Stimulated activated CD4-positive, alpha-beta T cell treated with anti-CD3 and anti-CD28 coated beads, TNF-alpha, amount 100 ng/mL, for 24 hours (primary cell): ENCODE measurements around the gene XRCC4.
"Not testable (repeated sequence)": the region's sequence is repeated elsewhere in the genome, so short reads cannot be mapped to it uniquely, and the experiment has no call there.

ENCODE experiments used
- DNase-seq, 3 experiments: peaks; one replicate each; pipeline ENCODE4 v3.0.0-alpha.2; 2020; ENCODE audit warnings: low read depth in 3 of 3

The XRCC4 gene

DNA sequence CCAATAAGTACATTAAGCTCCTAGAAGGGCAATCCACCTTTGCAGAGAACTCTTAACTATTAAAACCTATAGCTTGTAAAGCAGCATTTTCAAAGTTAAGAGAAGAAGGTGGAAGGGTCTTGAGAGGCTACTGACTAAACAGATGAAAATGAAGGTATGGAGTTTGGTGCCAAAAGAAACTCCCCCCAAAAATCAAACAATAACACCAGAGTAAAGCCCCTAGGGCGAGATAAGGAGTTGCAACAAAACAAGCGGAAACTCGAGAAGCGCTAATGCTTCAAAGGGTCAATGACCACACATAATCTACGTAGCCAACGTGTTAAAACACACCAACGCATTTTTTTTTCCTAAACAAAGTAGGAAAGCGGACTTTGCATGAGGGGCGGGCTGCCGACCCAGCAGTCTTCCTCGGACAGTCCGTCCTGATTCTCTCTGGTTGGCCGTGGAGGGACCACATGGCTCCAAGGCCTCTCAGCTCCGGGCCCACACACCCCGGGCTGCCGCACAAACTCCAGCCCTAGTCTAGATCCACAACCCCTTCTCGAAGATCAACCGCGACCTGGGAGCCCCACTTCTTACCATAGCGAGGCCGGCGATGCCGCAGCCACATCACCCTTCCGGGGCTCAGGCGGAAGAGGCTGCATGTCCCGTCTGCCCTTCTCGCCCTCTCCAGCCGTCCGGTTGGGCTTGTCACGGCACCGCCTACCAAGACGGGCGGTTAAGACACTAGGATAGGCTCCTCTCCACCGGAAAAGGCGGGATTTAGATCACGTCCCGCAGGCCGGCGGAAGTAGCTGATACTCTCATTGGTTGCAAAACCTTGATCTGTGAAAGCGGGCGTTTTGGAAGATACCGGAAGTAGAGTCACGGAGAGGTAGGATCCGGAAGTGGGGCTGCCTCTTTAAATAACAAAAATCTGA is at the start of gene XRCC4, which contains the start of gene TMEM167A:
XRCC4 (plus strand) TSS at position 806 of the 920 bp plus-strand sequence. CDS start 27,373 bp downstream, outside the sequence.
TMEM167A (minus strand) TSS at position 653 of the 920 bp plus-strand sequence; CDS start at position 582, 71 bp downstream.
- DNase-seq, result peak; percentile 85 to 93 (median 89)

- no peak for DNase-seq
Observed at GRCh38 chr5:83029912-83030311, 47.4 kb upstream of the XRCC4 start.

GRCh38 chr5:83031381-83031780 is 46.0 kb upstream of the XRCC4 start:
- DNase-seq, result no peak

DNA sequence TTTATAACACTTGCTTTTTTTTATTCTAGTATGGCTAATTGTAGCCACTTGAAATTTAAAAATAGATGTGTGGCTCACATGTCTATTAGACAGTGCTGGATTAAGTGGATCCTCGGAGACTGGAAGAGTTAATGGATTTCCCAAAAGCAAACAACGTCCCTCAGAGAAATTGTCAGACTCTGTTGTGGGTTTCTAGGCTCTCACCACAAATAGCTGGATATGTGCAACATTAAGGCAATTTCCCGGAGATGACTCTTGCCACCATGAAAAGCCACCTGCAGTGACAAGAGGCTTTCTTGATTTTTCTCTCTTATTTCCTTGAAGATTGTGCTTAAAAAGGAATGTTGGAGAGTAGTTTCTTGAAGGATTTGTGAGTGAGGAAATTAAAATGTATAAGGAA is 43.3 kb upstream of the XRCC4 start:
- no peak for DNase-seq

GRCh38 chr5:83034528-83035207 is 42.7 kb upstream of the XRCC4 start:
- no peak for DNase-seq

DNA sequence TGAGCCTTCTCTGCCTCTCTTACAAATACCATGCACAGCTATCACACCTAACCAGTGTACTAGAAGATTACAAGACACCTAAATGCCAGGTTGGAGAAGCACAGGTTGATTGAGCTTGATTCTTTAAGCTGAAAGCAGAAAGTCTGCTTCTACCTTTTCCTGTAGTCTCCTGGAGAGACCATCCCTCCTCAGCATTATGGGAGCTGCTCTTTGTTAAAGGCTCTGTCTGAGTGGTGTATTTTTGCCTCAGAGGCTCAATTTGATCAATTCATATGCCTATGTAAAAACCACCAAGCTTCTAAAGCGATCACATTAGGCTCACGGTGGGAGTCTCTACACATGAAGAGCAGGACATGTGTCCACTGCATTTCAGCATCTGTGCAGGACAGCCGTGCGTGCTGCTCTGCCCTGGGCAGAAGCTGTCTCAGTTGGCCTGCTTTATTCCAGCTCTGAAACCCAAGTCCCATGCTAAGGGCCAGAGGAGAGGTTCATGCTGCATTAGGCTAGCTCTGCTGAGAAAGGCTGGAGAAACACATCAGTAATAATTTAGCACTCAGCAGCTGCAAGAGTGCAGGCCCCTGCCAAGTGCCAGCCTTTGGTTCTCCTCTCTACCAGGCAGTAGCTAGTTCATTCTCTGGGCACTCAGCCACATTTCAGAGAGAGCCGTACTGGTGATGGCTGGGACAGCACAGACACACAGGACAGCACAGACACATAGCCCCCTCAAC is 41.8 kb upstream of the XRCC4 start:
- no peak for DNase-seq

DNA sequence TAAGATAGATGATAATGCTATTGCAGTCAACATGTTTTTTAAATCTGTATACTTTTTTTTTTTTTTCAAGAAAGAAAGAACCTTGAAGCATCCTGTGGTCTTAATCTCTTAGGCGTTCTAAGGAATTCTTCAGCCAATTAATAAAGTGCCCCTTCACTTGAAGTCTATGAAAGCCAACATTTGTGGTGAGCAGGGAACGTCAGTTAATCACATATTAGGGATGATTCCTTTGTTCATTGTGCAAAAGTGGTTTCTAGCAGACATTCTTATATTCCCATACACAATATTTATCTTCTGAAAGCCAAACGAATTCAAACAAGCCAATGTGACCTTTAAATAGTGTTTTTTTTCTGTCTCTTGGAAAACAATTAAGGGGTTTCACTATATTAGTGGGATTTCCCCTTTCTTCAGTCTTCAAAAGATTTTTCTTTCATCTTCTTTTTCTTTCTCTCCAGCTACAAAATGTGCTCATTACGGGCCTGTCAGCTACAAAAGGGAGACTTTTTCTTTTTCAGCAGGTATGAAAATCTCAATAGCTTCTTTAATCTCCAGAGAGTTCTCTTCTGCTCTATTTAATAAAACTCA is 40.3 kb upstream of the XRCC4 start:
- DNase-seq, result no peak

GRCh38 chr5:83038924-83039323 is 38.4 kb upstream of the XRCC4 start:
- DNase-seq, result no peak

DNA sequence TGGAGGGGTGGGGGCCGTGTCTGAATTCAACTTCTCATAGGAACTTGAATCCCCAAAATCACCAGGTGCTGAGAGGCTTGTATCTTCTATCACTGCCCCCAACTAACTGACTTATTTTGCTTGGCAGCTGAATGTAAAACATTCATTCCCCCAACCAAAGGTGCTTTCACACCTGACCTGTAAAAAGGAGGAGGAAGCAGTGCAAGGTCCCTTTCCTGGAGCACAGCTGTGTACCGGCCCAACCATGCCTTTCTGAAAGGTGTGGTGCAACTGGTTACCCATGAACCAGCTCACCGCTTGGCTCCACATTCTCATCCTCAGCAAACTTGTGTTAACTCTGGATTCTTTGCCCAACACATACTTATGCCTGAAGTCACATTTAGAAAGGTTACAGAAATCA is 34.8 kb upstream of the XRCC4 start:
- DNase-seq, result no peak

GRCh38 chr5:83044926-83045325 is 32.4 kb upstream of the XRCC4 start:
- DNase-seq, result no peak

DNA sequence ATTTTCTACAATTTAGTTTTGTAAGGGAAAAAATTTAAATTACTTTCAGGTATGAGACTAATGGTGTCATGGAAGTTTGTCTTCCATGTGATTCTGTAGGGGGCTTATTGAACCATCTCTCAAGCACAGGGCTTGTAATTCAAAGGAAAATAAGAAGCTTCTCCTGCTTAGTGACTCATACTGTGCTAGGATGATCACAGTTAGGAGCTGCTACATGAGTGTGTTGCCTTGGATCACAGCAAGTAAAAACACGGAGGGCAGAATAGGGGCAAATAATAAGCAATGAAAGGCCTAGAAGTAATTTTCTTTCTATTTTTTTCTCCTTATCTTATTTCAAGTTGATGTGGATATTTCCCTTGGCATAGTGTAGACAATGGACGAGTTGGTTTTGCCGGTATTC is 29.1 kb upstream of the XRCC4 start:
- DNase-seq, result no peak

GRCh38 chr5:83048811-83049210 is 28.5 kb upstream of the XRCC4 start:
- DNase-seq, result no peak

DNA sequence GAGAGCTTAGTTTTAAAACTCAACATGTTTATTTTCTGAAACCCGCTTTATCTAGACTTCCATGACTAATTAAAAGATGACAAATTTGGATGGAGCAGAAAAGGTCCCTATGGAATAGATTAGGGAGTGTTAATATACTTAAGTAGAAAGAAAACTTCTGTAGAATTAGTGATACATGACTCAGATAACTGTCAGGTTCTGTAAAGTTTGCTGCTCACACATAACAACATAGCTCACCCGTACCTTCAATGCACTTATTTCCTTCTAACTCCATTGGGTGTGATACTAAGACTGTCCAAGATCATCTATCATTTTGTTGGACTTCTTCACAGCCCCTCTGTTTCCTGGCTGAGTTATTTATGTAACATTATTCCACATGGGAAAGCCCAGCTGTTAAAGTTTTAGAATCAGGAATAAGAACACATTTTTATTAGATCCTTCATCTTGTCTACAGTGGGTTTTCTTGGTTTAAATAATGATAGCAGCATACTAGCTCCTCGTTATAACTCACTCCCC is 27.9 kb upstream of the XRCC4 start:
- no peak for DNase-seq

- DNase-seq, result no peak
Observed at GRCh38 chr5:83050723-83051340, 26.5 kb upstream of the XRCC4 start.

DNA sequence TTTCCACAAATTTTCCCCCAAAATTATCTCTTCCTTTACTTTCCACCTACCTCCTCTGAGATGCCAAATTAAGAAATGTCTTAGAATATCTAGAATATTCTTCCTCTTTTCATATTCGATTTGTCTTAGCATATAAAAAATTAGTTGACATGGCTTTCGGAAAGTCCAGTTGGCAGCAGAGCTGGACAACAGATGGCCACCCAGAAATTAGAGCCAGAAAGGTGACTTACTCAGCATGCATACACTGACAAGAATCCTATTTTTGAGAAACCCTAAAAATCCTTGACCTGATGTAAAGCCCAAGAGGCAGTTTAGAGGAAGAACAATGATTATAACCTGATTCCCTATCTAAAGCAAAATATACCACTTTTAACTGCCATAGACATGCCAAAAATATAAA is 22.2 kb upstream of the XRCC4 start:
- DNase-seq, result no peak

- DNase-seq, result no peak
Observed at GRCh38 chr5:83058726-83059125, 18.6 kb upstream of the XRCC4 start.

DNA sequence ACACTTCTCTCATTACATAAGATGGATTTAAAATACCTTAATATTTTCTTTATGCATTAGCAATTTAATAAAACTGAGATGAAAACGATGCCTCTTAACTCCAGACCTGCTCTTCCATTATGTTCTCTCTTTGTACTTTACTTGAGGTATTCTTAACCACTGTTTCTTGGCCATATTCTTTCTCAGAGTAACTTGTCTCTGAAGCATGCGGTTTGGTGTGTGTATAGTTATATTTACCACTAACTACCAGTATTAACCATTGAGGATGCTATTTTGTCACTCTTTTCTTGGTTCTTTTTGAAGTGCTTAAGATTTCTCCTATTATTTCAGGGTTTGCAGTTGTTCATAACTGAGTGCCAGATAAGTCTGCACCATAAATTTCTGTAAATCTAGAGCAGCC is 18.0 kb upstream of the XRCC4 start:
- no peak for DNase-seq

DNA sequence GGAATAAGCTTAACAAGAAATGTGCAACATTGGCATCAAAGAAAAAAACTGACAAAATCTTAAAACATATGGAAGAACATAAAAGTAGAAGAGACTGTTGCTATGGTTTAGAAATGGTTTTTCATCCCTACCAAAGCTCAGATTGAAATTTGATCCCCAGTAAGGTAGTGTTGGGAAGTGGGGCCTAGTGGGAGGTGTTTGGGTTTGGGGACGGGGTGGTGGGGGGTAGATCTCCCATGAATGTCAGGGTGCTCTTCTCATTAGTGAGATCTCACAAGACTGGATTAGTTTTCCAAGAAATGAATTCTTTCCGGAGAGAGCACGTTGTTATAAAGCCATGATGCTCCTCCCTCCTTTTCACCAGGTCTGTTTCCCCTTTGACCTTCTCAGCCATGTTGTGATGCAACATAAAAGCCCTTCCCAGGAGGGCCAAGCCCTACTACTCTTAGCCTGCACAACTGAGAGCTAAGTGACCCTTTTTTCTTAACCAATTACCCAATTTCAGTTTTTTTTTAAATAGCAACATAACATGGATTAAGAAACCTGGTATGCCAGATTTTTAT is 10.7 kb upstream of the XRCC4 start:
- no peak for DNase-seq

DNA sequence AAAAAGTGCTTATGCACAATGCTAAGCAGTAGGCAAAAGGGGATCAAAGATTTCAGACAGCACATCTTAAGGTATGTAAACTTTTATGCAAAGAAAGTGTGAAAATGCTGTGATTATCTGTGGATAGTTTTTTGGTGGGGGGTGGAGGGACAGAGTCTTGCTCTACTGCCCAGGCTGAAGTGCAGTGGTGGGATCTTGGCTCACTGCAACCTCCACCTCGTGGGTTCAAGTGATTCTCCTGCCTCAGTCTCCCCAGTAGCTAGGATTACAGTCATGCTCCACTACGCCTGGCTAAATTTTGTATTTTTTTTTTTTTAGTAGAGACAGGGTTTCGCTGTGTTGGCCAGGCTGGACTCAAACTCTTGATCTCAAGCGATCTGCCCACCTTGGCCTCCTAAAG is 10.0 kb upstream of the XRCC4 start:
- DNase-seq, result not testable (repeated sequence)

GRCh38 chr5:83069096-83069799 is 8.1 kb upstream of the XRCC4 start:
- no peak for DNase-seq
